ENCODE data around the gene CCDC158.
"Not testable (repeated sequence)": the region's sequence is repeated elsewhere in the genome, so short reads cannot be mapped to it uniquely, and the experiment has no call there.

The CCDC158 gene

GRCh38 chr4:76373919-76374552 lies 46.9 kb downstream of the CCDC158 start:
- DNase-seq (ENCODE audit: low spot score) = no peak

- no peak for DNase-seq (ENCODE audit: low spot score)
These were observed 54.2 kb downstream of the CCDC158 start for GRCh38 chr4:76366737-76367136.

- DNase-seq (ENCODE audit: low spot score) = no peak
These were observed 55.3 kb downstream of the CCDC158 start for GRCh38 chr4:76365636-76366035.

- DNase-seq (ENCODE audit: low spot score) = no peak
These were observed 56.2 kb downstream of the CCDC158 start for GRCh38 chr4:76364763-76365162.

GRCh38 chr4:76363556-76364290 lies 57.2 kb downstream of the CCDC158 start:
- DNase-seq (ENCODE audit: low spot score) = no peak

GRCh38 chr4:76361689-76362412 lies 59.1 kb downstream of the CCDC158 start:
- DNase-seq (ENCODE audit: low spot score) = no peak

GRCh38 chr4:76359881-76360466 lies 61.0 kb downstream of the CCDC158 start:
- DNase-seq (ENCODE audit: low spot score) = not testable (repeated sequence)

- no peak for DNase-seq (ENCODE audit: low spot score)
These were observed 63.0 kb downstream of the CCDC158 start for GRCh38 chr4:76357981-76358380.

- DNase-seq (ENCODE audit: low spot score) = no peak
These were observed 66.1 kb downstream of the CCDC158 start for GRCh38 chr4:76354517-76355473.

- peak; percentile 25 for DNase-seq (ENCODE audit: low spot score)
These were observed 78.1 kb downstream of the CCDC158 start for GRCh38 chr4:76342803-76343202.

GRCh38 chr4:76342191-76342590 lies 78.8 kb downstream of the CCDC158 start:
- no peak for DNase-seq (ENCODE audit: low spot score)

- DNase-seq (ENCODE audit: low spot score) = peak; percentile 5
These were observed 79.9 kb downstream of the CCDC158 start for GRCh38 chr4:76341063-76341462.

GRCh38 chr4:76339364-76339763 lies 81.6 kb downstream of the CCDC158 start:
- DNase-seq (ENCODE audit: low spot score) = no peak

- DNase-seq (ENCODE audit: low spot score) = no peak
These were observed 86.1 kb downstream of the CCDC158 start for GRCh38 chr4:76334885-76335284.

- no peak for DNase-seq (ENCODE audit: low spot score)
These were observed 94.4 kb downstream of the CCDC158 start for GRCh38 chr4:76326515-76326914.

GRCh38 chr4:76325072-76325471 lies 95.9 kb downstream of the CCDC158 start:
- DNase-seq (ENCODE audit: low spot score) = no peak

GRCh38 chr4:76322236-76322635 lies 98.7 kb downstream of the CCDC158 start:
- no peak for DNase-seq (ENCODE audit: low spot score)

GRCh38 chr4:76316131-76316530 lies 104.8 kb downstream of the CCDC158 start:
- no peak for DNase-seq (ENCODE audit: low spot score)

GRCh38 chr4:76315267-76315918 lies 105.5 kb downstream of the CCDC158 start:
- no peak for DNase-seq (ENCODE audit: low spot score)

- DNase-seq (ENCODE audit: low spot score) = no peak
These were observed 107.4 kb downstream of the CCDC158 start for GRCh38 chr4:76313547-76313946.

- DNase-seq (ENCODE audit: low spot score) = no peak
These were observed 108.5 kb downstream of the CCDC158 start for GRCh38 chr4:76312457-76312856.

Data from LoVo (cell line).